ENCODE results near the gene HERC2. TPM values are rescaled to one million over a fixed set of nuclear protein-coding genes. Genes with fewer than 3 reads are reported as not detected.

The HERC2 gene
- total and polyA plus RNA-seq, 2 of the 13 experiments (the other 11 are each of a cell fraction or from before 2014, with no cell fraction given), result 17.6 to 24.8 TPM

- in situ Hi-C loops (cut with HindIII; ENCODE audit: extremely low pct_ligation_motif_present, low pct_unique_long_range_greater_than_20kb), result no loop called here
- FAIRE-seq (no peak), ATAC-seq (no peak), DNase-seq (ENCODE audit: low spot score) (no peak)
- intact Hi-C loops (cut with micrococcal nuclease; ENCODE audit: unreplicated experiment), result no loop called here
- Histone ChIP-seq H3K27ac (ENCODE audit: extremely low read length, insufficient read depth, low read length) (no peak overlapping the region), H4K20me1 (ENCODE audit: insufficient read depth, low read length) (no peaks in the 10 kb centered on the region), H3K36me3 (replicated peaks in 1 of 2; ENCODE audit: control insufficient read depth in 1 of 2, insufficient read depth in 2 of 2, low read length in 2 of 2) (peaks cover 1 to 36% of the 10 kb centered on the region in 2 experiments; a peak in 4 of 5 replicates), H3K27me3 (ENCODE audit: control insufficient read depth in 1 of 2, insufficient read depth in 2 of 2, low read length in 2 of 2) (no peaks in the 10 kb centered on the region), H2AFZ (ENCODE audit: low read length) (no peak overlapping the region), H3K4me3 (replicated peaks in 1 of 3; ENCODE audit: insufficient read depth in 1 of 3, low read depth in 2 of 3, low read length in 3 of 3) (no peak overlapping the region), H3K9ac (ENCODE audit: insufficient read depth, low read depth, low read length) (no peak overlapping the region), H3K79me2 (ENCODE audit: insufficient read depth, low read length) (no peaks in the 10 kb centered on the region), H3K4me1 (ENCODE audit: insufficient read depth, low read length) (peaks cover 11% of the 10 kb centered on the region), H3K4me2 (ENCODE audit: low read depth, low read length) (no peak overlapping the region), H3K9me3 (ENCODE audit: low read length) (no peaks in the 10 kb centered on the region)
- TF ChIP-seq ZNF580 (CRISPR knock-in tag; IDR thresholded peaks at IDR 0.05; ENCODE audit: borderline replicate concordance, low read depth), result no peak
- no peak for TF ChIP-seq RFX1 (IDR thresholded peaks at IDR 0.05)
- TF ChIP-seq, protein P1, sequence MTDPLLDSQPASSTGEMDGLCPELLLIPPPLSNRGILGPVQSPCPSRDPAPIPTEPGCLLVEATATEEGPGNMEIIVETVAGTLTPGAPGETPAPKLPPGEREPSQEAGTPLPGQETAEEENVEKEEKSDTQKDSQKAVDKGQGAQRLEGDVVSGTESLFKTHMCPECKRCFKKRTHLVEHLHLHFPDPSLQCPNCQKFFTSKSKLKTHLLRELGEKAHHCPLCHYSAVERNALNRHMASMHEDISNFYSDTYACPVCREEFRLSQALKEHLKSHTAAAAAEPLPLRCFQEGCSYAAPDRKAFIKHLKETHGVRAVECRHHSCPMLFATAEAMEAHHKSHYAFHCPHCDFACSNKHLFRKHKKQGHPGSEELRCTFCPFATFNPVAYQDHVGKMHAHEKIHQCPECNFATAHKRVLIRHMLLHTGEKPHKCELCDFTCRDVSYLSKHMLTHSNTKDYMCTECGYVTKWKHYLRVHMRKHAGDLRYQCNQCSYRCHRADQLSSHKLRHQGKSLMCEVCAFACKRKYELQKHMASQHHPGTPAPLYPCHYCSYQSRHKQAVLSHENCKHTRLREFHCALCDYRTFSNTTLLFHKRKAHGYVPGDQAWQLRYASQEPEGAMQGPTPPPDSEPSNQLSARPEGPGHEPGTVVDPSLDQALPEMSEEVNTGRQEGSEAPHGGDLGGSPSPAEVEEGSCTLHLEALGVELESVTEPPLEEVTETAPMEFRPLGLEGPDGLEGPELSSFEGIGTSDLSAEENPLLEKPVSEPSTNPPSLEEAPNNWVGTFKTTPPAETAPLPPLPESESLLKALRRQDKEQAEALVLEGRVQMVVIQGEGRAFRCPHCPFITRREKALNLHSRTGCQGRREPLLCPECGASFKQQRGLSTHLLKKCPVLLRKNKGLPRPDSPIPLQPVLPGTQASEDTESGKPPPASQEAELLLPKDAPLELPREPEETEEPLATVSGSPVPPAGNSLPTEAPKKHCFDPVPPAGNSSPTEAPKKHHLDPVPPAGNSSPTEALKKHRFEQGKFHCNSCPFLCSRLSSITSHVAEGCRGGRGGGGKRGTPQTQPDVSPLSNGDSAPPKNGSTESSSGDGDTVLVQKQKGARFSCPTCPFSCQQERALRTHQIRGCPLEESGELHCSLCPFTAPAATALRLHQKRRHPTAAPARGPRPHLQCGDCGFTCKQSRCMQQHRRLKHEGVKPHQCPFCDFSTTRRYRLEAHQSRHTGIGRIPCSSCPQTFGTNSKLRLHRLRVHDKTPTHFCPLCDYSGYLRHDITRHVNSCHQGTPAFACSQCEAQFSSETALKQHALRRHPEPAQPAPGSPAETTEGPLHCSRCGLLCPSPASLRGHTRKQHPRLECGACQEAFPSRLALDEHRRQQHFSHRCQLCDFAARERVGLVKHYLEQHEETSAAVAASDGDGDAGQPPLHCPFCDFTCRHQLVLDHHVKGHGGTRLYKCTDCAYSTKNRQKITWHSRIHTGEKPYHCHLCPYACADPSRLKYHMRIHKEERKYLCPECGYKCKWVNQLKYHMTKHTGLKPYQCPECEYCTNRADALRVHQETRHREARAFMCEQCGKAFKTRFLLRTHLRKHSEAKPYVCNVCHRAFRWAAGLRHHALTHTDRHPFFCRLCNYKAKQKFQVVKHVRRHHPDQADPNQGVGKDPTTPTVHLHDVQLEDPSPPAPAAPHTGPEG (CRISPR knock-in tag; IDR thresholded peaks at IDR 0.05), result no peak
- no peak for TF ChIP-seq TOPORS (CRISPR knock-in tag; IDR thresholded peaks at IDR 0.05)
- no peak for TF ChIP-seq SKIL (CRISPR knock-in tag; IDR thresholded peaks at IDR 0.05; ENCODE audit: borderline replicate concordance)
- WGBS (ENCODE audit: low lambda C conversion rate), result 93% methylated on average over 8 of the region's 8 CpGs
- ChIA-PET POLR2A (no interaction called here), CTCF (ENCODE audit: low intra/inter-chr PET ratio, low total read pairs) (no interaction called here)
- BruUV-seq (replicated peaks), result no TSS peak
Measured at GRCh38 chr15:28182216-28182615, 139.8 kb downstream of the HERC2 start.

Measured in HepG2 (cell line).